Epithelial cell of esophagus (primary cell): Measurements from ENCODE around the gene TSPAN18.

Experiments used
- DNase-seq: peaks from one replicate; pipeline ENCODE4 v3.0.0; 2010; ENCODE audit warnings: low read depth
- H3K4me3 ChIP-seq: 2 replicates; pipeline ENCODE4 v1.5.1; 2011; ENCODE audit warnings: mild to moderate bottlenecking, low read length, control low read depth
- TF ChIP-seq, protein P1 (sequence below): IDR thresholded peaks from 2 replicates; pipeline ENCODE4 v1.5.1; 2011; ENCODE audit warnings: low read depth, mild to moderate bottlenecking, low read length, control low read depth, inconsistent platforms; ENCODE audit not compliant: insufficient read depth; ENCODE audit errors: missing control alignments

TSPAN18 gene

DNA sequence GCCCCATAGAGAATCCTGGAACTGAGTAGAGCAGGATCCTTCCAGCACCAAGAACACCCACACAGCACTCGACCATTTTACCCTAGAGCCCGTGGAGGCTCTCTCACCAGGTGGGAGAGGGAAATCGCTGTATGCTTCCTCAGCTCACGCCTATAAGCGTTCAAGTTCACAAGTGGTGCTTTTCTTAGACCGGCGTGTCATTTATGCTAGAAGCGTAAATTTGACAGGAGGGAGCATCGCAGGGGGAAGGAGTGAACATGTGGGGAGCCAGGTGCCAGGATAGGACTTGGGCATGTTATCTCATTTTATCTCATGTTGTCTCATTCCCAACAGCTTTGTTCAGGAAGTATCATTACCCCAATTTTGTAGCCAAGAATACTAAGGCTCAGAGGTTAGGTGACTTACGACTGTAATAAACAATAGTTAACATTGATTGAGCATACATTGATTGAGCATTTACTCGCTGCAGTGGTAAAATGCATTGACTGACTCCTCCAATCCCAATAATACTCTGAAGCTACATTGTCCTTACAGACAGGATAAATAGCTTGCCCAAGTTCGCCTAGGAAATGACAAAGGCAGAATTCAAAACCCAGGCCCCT lies 243.0 kb downstream of the TSPAN18 start:
- TF ChIP-seq, protein P1, sequence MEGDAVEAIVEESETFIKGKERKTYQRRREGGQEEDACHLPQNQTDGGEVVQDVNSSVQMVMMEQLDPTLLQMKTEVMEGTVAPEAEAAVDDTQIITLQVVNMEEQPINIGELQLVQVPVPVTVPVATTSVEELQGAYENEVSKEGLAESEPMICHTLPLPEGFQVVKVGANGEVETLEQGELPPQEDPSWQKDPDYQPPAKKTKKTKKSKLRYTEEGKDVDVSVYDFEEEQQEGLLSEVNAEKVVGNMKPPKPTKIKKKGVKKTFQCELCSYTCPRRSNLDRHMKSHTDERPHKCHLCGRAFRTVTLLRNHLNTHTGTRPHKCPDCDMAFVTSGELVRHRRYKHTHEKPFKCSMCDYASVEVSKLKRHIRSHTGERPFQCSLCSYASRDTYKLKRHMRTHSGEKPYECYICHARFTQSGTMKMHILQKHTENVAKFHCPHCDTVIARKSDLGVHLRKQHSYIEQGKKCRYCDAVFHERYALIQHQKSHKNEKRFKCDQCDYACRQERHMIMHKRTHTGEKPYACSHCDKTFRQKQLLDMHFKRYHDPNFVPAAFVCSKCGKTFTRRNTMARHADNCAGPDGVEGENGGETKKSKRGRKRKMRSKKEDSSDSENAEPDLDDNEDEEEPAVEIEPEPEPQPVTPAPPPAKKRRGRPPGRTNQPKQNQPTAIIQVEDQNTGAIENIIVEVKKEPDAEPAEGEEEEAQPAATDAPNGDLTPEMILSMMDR, result no peak
- no peak for DNase-seq
- no peak overlapping the region for H3K4me3 ChIP-seq

DNA sequence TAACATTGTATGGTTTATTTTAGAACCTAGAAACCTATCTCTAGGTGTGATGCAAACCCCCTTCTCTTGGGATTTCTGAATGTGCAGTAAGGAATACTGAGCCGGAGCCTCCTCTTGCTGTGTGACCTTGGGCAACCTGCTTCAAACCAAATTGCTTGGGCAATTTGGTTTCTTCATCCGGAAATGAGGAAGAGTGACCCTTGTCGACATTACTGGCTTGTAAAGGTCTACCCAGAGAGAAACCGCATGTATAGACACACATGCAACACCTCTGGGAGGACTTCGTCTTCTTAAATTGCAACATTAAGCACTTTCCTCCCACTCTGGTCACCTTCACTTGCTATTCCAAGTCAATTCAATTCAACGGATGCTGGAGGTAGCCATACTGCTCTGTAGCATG lies 243.5 kb downstream of the TSPAN18 start:
- H3K4me3 ChIP-seq, result no peak overlapping the region
- no peak for DNase-seq
- TF ChIP-seq, protein P1, result no peak

DNA sequence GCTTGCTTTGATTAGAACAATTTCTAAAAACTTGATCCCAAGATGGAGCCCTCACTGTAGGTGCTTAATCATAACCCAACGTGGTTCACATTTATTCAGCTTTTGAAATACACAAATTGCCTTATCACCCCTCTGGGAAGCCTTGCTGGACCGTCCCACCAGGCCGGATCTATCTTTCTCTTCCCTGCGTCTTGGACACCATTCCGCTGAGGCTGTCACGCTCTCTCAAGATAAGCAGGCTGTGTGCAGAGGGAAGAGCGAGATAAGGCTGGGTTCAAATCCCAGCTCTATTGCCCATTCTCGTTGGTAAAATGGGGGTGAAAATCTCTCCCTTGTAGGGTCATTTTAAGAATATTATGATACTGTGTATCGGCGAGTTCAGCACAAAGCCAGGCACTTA lies 244.4 kb downstream of the TSPAN18 start:
- H3K4me3 ChIP-seq, result no peak overlapping the region
- DNase-seq, result no peak

DNA sequence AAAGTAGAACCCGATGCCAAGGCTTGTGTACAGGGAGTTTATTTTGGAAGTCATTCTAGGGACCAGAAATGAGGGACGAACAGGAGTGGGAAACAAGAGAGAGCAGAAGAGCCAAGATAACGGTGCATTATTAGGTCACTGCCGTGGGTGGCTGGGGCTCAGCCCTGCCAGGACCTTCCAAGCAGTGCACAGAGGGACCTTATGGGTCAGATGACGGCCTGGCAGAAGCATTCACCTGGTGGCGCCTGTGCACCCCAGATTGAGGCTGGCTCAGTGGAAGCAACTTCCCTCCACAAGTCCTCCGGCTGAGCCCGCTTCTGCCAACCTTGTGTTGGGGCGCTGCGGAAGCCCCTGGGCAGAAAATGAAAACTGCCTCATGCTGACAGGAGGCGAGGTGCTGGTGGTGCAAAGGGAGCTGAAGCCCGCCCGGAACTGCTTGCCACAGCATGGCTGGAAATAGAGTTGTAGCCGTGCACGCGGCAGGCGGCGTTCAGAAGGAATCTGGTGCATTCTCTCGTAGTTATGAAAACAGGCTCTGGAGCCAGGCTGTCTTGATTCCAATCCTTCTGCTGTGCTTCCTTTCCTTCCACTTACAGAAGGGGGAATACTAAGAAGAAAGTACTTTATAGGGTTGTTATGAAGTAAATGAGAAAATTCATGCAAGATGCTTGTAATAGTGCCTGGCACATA lies 246.1 kb downstream of the TSPAN18 start:
- no peak overlapping the region for H3K4me3 ChIP-seq
- DNase-seq, result no peak
- TF ChIP-seq, protein P1, result no peak

More for the DNA sequence above, 244.4 kb downstream of the TSPAN18 start:
- TF ChIP-seq, protein P1, result no peak

DNA sequence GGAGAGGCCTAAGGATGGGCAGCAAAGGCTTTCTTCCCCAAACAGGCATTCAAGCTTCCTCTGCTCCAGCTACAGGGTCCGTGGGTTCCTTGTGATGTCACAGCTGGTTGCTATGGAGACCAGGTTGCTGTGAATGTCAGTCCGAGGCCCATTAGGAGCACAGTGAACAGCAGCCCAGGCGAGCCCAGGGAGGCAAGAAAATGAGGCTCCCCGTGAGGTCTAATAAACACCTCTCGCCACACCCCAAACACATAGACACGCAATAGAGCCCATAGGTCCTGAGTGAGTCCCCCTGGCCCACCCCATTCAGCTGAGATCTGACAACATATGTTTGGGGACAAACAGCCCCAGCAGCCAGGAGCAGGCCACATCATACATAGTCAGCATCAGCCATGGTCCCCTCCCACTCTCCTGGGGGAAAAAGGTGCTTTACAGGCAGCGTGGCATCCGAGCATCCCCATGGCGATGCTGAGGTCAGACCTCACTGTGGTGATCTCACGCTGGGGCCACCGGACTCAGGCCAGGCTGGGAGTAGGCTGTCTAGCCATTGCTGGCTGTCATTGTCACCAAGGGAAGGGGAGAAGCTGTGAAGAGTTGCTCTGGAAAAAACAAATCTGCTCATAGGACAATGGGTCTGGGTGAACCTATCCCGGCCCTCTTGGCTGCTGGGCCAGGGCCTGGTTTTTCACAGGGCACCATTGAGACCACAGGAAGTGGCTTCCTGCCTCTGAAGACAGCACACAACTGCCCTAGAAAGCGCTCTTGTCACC lies 247.1 kb downstream of the TSPAN18 start:
- no peak overlapping the region for H3K4me3 ChIP-seq
- no peak for DNase-seq
- TF ChIP-seq, protein P1, result no peak

DNA sequence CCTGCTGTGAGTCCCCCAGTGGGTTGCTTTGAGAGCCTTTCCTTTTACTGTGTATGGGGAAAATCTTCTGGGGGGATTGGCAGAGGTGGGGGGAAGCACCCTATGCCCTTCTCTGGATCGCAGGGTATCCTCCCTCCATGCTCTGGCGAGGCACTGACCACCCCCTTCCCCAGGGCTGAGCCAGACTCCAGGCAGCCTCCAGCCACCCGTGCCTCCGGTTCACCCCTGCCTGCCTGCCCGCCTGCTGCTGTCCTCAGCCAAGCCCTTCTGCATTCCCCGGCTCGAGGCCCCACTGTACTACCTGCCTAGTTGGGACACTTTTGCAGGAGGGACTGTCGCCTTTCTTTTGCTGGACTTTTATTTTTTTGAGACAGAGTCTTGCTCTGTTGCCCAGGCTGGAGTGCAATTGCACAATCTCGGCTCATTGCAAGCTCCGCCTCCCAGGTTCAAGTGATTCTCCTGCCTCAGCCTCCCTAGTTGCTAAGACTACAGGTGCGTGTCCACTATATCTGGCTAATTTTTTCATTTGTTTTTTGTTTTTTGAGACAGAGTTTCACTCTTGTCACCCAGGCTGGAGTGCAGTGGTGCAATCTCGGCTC lies 247.7 kb downstream of the TSPAN18 start:
- DNase-seq, result no peak
- TF ChIP-seq, protein P1, result no peak
- no peak overlapping the region for H3K4me3 ChIP-seq
